Stimulated activated naive B cell treated with anti-CD40 and anti-IgM and Interleukin-4, amounts not matched to agents 10 μg/mL and 1 μg/mL and 100 μg/mL, for 72 hours (primary cell): ENCODE measurements around the gene TNIK.

Experiments
- ATAC-seq, 2 donors: fragments of 150-1000 bp; cut with Tn5 transposase; replicated peaks; 2 replicates each; pipeline ENCODE4 v1.10.0; 2021; ENCODE audit warnings: moderate library complexity in 1 of 2
- DNase-seq: peaks from one replicate; pipeline ENCODE4 v3.0.0; 2021
- H3K27ac Mint-ChIP-seq: one replicate; pipeline ENCODE4 v1.8.0; 2022; ENCODE audit warnings: mild to moderate bottlenecking, mixed read lengths
- H3K27me3 Mint-ChIP-seq, 2 donors: one replicate each; pipeline ENCODE4 v1.8.0; 2022; ENCODE audit warnings: mixed read lengths in 2 of 2
- H3K36me3 Mint-ChIP-seq, 2 donors: one replicate each; pipeline ENCODE4 v1.8.0; 2022; ENCODE audit warnings: mixed read lengths in 2 of 2, mild to moderate bottlenecking in 1 of 2
- H3K4me1 Mint-ChIP-seq, 2 donors: one replicate each; pipeline ENCODE4 v1.8.0; 2022; ENCODE audit warnings: mixed read lengths in 2 of 2, mild to moderate bottlenecking in 1 of 2
- H3K4me3 Mint-ChIP-seq, 2 donors: one replicate each; pipeline ENCODE4 v1.8.0; 2022; ENCODE audit warnings: mild to moderate bottlenecking in 2 of 2, mixed read lengths in 2 of 2, moderate library complexity in 1 of 2
- H3K9me3 Mint-ChIP-seq, 2 donors: one replicate each; pipeline ENCODE4 v1.8.0; 2022; ENCODE audit warnings: mixed read lengths in 2 of 2, mild to moderate bottlenecking in 1 of 2

Gene TNIK

DNA sequence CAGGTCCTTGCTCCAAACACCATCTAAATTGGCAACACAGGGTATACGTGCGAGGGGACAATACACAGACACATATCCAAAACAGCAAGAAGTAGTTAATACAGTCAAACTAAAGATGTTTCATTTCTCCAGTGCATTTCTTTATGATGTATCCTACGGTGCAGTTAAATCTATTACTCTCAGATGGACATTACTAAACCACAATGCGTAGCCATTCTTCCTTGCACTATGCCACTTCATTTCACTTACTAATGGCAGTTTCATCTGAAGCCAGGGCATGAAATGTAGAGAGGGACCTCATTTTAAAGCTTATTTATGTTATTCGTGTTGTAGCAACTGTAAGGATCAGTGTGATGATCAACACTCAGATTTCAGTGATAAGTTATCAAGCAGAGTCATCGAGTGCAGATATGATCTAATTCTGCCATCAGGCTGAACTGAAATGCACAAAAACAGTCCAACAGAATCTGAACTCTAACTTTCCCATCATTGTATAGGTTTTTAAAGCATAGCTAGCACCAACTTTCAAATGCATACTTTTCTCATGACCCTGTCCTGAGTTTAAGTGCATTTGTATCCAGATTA, 14.5 kb downstream of the TNIK start:
- Mint-ChIP-seq H3K36me3 (no peaks in the 10 kb centered on the region), H3K4me3 (no peak overlapping the region), H3K4me1 (no peaks in the 10 kb centered on the region), H3K27ac (no peak overlapping the region), H3K9me3 (no peaks in the 10 kb centered on the region), H3K27me3 (no peaks in the 10 kb centered on the region)
- no peak for DNase-seq
- no peak for ATAC-seq

DNA sequence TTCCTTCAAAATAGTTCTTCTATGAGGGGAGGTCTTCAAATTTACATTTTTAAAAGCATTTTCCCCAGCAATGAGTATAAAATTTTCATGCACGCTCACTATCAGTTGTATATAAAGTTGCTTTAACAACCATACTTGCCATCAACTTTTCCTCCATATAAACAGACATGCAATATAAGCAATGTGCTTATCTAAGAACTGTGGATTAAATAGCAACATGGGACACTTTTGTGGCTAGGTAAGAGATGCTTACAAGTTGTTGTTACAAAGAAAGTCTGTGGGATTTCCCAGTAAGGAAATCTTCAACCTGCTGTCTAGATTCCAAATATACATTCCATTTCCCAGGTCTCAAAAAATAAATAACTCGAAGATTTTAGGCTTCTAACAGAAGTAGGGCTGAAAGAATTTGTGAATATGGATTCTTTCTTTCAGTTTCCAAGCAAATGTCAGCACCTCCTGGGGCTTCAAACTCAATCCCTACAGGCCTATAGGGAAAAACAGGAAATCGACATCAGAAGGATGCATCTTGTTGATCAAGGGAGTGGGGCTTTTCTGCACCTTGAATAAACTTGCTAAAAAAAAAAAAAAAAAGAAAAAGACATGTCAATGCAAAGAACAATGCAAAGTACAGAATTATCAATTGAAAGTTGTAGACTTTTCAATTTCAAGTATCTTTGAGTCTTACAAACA, 16.1 kb downstream of the TNIK start:
- Mint-ChIP-seq H3K4me1 (no peaks in the 10 kb centered on the region), H3K4me3 (no peak overlapping the region), H3K27ac (no peak overlapping the region), H3K36me3 (no peaks in the 10 kb centered on the region), H3K27me3 (no peaks in the 10 kb centered on the region), H3K9me3 (no peaks in the 10 kb centered on the region)
- ATAC-seq (no peak), DNase-seq (no peak)

DNA sequence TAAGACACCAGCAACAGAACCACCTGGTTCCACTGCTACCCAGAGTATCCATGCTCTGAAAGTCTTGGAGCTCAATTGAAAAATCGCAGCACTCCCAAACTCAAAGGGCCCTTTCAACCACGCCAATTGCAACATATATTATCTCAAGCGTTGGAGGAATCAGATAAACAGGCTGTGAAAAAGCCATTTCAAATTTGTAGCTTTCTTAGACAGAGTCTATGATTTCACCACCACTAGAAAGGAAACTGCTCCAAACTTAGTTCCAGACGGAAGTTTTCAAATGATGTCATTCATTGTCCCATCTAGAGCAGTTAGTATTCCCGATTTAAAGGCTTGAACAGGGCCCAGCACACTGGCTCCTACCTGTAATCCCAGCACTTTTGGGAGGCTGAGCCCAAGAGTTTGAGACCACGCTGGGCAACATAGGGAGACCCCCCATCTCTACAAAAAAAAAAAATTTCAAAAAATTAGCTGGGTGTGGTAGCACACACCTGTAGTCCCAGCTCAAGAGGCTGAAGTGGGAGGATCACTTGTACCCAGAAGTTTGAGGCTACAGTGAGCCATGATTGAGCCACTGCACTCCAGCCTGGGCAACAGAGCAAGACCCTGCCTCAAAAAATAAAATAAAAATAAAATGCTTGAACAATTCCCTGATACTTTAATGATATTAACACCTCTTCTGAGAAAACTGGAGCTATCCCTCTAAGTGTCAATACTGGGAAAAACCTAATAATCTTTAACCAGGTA, 16.8 kb downstream of the TNIK start:
- no peak for ATAC-seq
- H3K27me3 Mint-ChIP-seq, result no peaks in the 10 kb centered on the region
- H3K4me1 Mint-ChIP-seq, result no peaks in the 10 kb centered on the region
- no peak for DNase-seq
- H3K36me3 Mint-ChIP-seq, result no peaks in the 10 kb centered on the region
- no peaks in the 10 kb centered on the region for H3K9me3 Mint-ChIP-seq
- no peak overlapping the region for H3K27ac Mint-ChIP-seq
- H3K4me3 Mint-ChIP-seq, result no peak overlapping the region

DNA sequence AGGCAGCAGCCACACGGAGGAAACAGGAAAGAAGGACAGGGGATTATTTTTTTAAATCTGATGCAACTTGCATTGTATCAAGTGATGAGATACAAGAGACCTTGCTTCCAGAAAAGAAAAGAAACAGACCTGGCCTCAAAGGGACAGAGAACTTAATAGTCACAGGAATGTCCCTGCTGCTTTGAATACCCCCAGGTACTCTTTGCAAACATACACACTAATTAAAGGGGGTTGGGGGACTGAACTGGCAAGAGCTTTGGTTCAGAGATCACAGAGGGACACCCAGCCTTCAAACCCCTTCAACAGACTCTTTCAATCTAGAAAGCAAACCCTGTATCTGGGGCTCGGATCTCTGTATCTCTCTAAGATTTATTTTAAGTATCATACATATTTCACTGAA, 18.0 kb downstream of the TNIK start:
- ATAC-seq (no peak), DNase-seq (no peak)
- H3K4me1 Mint-ChIP-seq, result no peaks in the 10 kb centered on the region
- no peaks in the 10 kb centered on the region for H3K27me3 Mint-ChIP-seq
- no peaks in the 10 kb centered on the region for H3K36me3 Mint-ChIP-seq
- H3K27ac Mint-ChIP-seq, result no peak overlapping the region
- no peak overlapping the region for H3K4me3 Mint-ChIP-seq
- H3K9me3 Mint-ChIP-seq, result no peaks in the 10 kb centered on the region

DNA sequence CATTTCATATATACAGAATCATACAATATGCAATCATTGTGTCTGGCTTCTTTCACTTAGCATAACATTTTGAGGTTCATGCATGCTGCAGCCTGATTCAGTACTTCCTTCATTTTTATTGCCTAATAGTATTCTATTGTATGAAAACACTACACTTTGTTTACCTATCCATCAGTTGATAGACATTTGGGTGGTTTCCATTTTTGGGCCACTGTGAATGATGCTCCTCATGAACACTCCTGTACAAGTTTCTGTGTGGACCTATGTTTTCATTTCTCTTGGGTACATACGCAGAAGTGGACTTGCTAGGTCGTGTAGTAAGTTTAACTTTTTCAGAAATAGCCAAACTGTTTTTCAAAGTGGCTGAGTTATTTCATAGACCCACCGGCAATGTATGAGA, 18.8 kb downstream of the TNIK start:
- Mint-ChIP-seq H3K27me3 (no peaks in the 10 kb centered on the region), H3K4me3 (no peak overlapping the region), H3K4me1 (no peaks in the 10 kb centered on the region), H3K27ac (no peak overlapping the region), H3K36me3 (no peaks in the 10 kb centered on the region), H3K9me3 (no peaks in the 10 kb centered on the region)
- no peak for ATAC-seq
- DNase-seq, result no peak

DNA sequence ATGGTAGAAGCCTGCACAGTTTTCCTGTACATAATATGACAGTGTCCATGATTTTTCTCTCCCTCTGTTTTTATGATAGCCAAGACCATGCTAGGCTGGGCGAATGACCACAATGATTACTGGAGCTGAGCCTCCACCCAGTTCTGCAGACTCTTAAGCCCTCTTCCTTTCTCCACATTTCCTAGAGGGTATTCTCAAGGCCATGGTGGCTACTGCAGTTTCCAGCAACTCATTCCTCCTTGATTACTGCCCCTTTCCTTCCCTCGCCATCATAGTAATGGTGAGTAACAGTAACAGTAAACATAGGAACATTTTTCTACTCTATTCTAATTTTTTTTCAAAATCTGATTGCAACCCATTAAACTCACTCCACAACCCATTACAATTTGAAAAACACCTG, 20.2 kb downstream of the TNIK start:
- Mint-ChIP-seq H3K27ac (no peak overlapping the region), H3K4me3 (no peak overlapping the region), H3K27me3 (no peaks in the 10 kb centered on the region), H3K36me3 (no peaks in the 10 kb centered on the region), H3K4me1 (no peaks in the 10 kb centered on the region), H3K9me3 (no peaks in the 10 kb centered on the region)
- no peak for DNase-seq
- no peak for ATAC-seq

DNA sequence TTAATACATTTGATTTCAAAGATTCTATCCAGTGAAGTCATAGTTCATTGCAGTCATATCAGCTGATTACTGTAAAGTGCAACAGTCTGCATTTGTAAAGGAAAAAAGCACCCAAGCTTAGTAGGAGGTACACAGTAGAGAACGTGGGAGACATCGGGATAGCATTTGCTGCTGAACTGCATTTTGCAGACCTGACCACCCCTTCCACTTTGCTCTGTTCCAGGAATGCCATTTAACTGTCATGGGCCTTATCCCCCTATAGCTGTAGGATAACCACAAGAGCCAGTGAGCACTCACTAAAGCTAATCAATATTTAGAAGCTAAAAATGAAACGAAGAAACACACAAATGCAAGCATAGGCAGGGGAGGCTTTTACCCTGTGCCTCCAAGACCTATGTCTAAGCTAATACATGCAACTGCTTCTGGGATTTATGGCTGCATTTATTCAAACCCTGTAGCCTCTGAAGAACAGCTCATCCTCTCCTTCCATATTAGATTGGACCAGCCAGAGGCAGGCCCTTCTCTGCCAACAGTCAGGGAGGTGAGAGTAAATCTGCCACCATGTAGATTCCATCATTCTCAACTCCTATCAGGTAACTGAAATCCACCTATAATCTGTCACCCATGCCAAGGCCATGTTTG, 23.0 kb downstream of the TNIK start:
- Mint-ChIP-seq H3K9me3 (no peaks in the 10 kb centered on the region), H3K27ac (no peak overlapping the region), H3K4me3 (no peak overlapping the region), H3K4me1 (no peaks in the 10 kb centered on the region), H3K36me3 (no peaks in the 10 kb centered on the region), H3K27me3 (no peaks in the 10 kb centered on the region)
- DNase-seq (no peak), ATAC-seq (no peak)

DNA sequence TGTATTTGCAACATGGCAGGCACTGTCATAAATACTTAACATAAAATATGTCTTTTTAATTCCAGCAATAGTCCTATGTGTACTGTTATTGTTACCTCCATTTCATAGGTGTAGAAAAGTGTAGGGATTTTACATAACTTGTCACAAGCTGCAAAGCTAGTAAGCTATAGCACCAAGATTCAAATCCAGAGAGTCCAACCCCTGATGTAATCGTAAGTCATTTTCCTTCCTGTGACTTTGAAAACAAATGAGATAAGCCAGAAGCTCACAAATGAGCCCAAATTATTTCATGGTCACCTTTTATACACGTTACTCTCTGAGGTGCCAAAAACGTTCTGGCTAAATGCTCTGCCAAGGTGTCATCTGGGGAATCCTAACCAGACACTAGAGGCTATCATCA, 23.8 kb downstream of the TNIK start:
- H3K36me3 Mint-ChIP-seq, result no peaks in the 10 kb centered on the region
- no peaks in the 10 kb centered on the region for H3K27me3 Mint-ChIP-seq
- H3K9me3 Mint-ChIP-seq, result no peaks in the 10 kb centered on the region
- ATAC-seq, result no peak
- no peaks in the 10 kb centered on the region for H3K4me1 Mint-ChIP-seq
- H3K4me3 Mint-ChIP-seq, result no peak overlapping the region
- H3K27ac Mint-ChIP-seq, result no peak overlapping the region
- DNase-seq, result no peak

DNA sequence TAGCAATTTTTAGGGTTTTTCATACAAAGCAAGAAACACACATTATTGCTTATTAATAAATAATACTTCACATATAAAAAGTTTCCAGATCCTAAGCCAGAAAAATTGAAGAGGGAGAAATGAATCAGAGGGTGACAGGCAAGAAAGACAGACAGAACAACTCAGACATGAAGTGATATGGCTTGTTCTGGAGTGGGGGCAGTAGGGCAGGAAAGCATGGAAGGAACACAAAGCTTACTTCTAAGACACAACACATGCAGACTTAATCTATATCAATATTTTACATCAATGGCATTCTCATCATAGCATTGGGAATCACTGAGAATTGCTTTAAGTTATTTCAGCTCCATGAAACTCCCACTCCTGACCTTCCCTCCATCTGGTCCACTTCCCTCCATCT, 24.4 kb downstream of the TNIK start:
- H3K4me3 Mint-ChIP-seq, result no peak overlapping the region
- ATAC-seq, result no peak
- H3K27ac Mint-ChIP-seq, result no peak overlapping the region
- no peak for DNase-seq
- H3K4me1 Mint-ChIP-seq, result no peaks in the 10 kb centered on the region
- H3K36me3 Mint-ChIP-seq, result no peaks in the 10 kb centered on the region
- no peaks in the 10 kb centered on the region for H3K27me3 Mint-ChIP-seq
- H3K9me3 Mint-ChIP-seq, result no peaks in the 10 kb centered on the region

DNA sequence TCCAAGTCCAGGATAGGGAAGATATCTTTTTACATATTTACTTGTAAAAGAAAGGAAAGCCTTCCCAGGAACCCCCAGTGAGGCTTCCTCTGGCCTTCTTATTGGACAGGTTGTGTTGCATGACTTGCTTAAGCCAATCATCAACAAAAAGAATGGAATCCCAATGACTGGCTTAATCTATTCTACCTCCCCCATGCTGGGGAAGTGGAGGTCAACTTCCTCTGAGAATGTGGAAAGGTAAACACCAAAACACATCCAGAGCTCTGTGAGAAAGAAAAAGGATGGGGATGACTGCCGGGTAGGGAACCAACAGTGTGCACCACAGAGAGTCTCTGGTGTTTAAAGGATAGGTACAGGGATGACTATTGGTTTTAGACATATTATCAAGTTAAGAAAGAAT, 25.1 kb downstream of the TNIK start:
- no peak for DNase-seq
- Mint-ChIP-seq H3K9me3 (no peaks in the 10 kb centered on the region), H3K27me3 (no peaks in the 10 kb centered on the region), H3K27ac (no peak overlapping the region), H3K4me3 (no peak overlapping the region), H3K4me1 (no peaks in the 10 kb centered on the region), H3K36me3 (no peaks in the 10 kb centered on the region)
- no peak for ATAC-seq

DNA sequence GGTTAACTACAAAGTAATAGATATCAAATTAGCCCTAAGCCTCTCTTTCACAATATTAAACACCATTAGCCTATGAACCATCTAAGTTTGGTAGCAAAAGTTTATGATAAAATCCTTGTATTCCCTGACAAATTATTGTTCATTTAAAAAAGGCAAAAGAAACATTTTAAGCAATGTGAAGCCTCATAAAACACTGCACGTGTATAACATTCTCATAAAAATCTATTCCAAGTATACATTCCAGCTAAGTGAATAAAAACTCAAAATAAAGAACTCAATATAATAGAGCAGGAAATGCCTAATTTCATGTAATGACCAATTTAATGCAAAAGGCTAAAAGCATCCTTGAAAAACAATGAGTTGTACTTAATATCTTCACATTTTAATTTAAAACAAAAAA, 27.7 kb downstream of the TNIK start:
- Mint-ChIP-seq H3K9me3 (no peaks in the 10 kb centered on the region), H3K27me3 (no peaks in the 10 kb centered on the region), H3K4me3 (no peak overlapping the region), H3K36me3 (no peaks in the 10 kb centered on the region), H3K4me1 (no peaks in the 10 kb centered on the region), H3K27ac (no peak overlapping the region)
- DNase-seq (no peak), ATAC-seq (no peak)

DNA sequence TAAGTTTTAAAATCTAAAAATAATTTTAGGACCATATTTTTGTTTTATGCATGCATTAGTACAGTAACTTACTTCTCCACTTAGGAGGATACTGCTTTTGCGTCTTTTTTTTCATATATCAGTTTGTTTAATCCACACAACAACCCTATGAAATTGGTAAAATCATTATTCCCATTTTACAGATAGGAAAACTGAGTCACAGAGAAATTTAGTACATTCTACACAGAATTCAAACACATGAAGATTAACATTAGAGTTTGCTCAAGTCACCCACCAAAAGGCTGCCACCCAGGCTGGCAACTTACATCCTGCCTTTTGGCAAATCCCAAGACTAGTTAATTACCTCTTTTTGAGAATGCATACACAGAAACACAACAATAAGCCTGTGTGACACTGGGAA, 28.7 kb downstream of the TNIK start:
- Mint-ChIP-seq H3K9me3 (no peaks in the 10 kb centered on the region), H3K27ac (no peak overlapping the region), H3K4me3 (no peak overlapping the region), H3K4me1 (no peaks in the 10 kb centered on the region), H3K27me3 (no peaks in the 10 kb centered on the region), H3K36me3 (no peaks in the 10 kb centered on the region)
- ATAC-seq (no peak), DNase-seq (no peak)

DNA sequence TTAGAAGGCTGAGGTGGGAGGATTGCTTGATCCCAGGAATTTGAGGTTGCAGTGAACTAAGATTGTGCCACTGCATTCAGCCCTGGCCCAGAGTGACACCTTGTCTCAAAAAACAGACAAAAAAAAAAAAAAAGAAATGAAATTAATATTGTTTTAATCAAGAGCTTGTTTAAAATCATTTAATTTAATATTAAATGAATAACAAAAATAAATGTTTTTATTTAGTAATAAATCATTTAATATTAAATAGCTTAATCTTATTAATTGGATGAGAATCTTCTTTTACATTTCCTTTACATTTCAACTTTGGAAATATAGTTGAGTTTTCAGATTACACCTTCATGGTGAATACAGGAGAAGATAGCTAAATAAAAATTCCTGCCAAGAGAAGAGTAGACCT, 29.7 kb downstream of the TNIK start:
- H3K4me1 Mint-ChIP-seq, result no peaks in the 10 kb centered on the region

DNA sequence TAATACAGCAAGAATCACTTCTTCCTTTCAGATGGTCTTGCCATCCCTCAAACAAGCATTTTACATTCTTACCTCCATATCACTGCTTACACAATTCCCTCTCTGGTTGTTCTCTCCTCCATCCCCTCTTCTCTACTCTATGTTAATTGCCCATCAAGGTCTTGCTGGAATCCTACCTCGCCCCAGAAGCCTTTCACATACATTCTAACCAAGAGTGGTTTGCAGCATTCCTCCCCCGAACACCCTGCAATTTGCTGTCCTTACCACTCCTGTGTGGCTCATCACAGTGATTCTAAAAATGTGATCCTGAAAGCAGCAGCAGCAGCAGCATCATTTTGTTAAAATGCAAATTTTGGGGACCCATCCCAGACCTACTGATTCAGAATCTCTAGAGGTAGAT, 30.6 kb downstream of the TNIK start:
- no peak overlapping the region for H3K4me3 Mint-ChIP-seq
- H3K36me3 Mint-ChIP-seq, result no peaks in the 10 kb centered on the region
- no peaks in the 10 kb centered on the region for H3K27me3 Mint-ChIP-seq
- H3K4me1 Mint-ChIP-seq, result no peaks in the 10 kb centered on the region
- H3K9me3 Mint-ChIP-seq, result no peaks in the 10 kb centered on the region
- ATAC-seq (no peak), DNase-seq (no peak)
- no peak overlapping the region for H3K27ac Mint-ChIP-seq

More for the DNA sequence above, 29.7 kb downstream of the TNIK start:
- H3K4me3 Mint-ChIP-seq, result no peak overlapping the region
- no peaks in the 10 kb centered on the region for H3K36me3 Mint-ChIP-seq
- no peak overlapping the region for H3K27ac Mint-ChIP-seq
- no peaks in the 10 kb centered on the region for H3K27me3 Mint-ChIP-seq
- H3K9me3 Mint-ChIP-seq, result no peaks in the 10 kb centered on the region
- ATAC-seq (no peak), DNase-seq (no peak)

DNA sequence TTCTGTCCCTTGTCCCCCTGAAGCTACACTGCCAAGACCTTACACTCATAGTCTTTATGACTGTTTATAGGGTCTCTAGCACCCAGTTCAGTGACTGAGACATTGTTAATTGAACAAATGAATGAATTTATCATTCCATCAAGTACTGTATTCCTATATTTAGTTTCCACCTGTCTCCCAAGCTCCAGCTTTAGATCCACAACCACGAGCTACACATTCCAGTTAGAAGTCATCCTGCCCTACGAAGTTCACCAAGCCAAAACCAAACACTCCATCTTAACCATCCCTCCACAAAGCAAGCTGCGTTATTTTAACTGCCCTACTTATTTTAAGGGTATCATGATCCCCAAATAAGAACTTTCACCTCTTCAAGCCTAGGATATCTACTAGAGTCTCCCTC, 31.3 kb downstream of the TNIK start:
- Mint-ChIP-seq H3K9me3 (peaks cover 0 to 1% of the 10 kb centered on the region in 2 donors), H3K4me1 (no peaks in the 10 kb centered on the region), H3K4me3 (no peak overlapping the region), H3K36me3 (no peaks in the 10 kb centered on the region), H3K27me3 (no peaks in the 10 kb centered on the region), H3K27ac (no peak overlapping the region)
- ATAC-seq, result no peak
- no peak for DNase-seq
